Omental fat pad (tissue), 4 donors: Measurements from ENCODE around the gene SERPINA9. TPM values are rescaled to one million over a fixed set of nuclear protein-coding genes. Genes with fewer than 3 reads are reported as not detected.

Source experiments
- ATAC-seq: fragments of 150-250 bp; one replicate; pipeline ENCODE4 v1.9.1; 2016; ENCODE audit warnings: mild to moderate bottlenecking, moderate library complexity; ENCODE audit not compliant: low FRiP score
- DNase-seq: peaks from one replicate; pipeline ENCODE4 v3.0.0-alpha.2; 2019; ENCODE audit warnings: low spot score
- CTCF ChIP-seq, 3 donors: fragments of 450-650 bp; IDR thresholded peaks; one replicate each; pipeline ENCODE4 v1.5.1; 2016 to 2017; ENCODE audit warnings: antibody characterized with exemption in 3 of 3, mild to moderate bottlenecking in 3 of 3, moderate library complexity in 2 of 3
- total RNA-seq, 4 donors: library from RNA; depleted of rRNA; stranded (reverse); fragments of >200 nt; gene quantifications; one replicate each; pipeline ENCODE4 v1.1.0, GENCODE V29; 2016

The SERPINA9 gene
- total RNA-seq, 4 donors from 2014 or later = not detected

- DNase-seq = no peak
- TF ChIP-seq CTCF (IDR thresholded peaks at IDR 0.05) = no peak
- no peak for ATAC-seq
Measured at GRCh38 chr14:94462763-94463572, 13.0 kb downstream of the SERPINA9 start.

GRCh38 chr14:94462219-94462551, 13.8 kb downstream of the SERPINA9 start:
- DNase-seq (no peak), ATAC-seq (no peak)
- TF ChIP-seq CTCF (IDR thresholded peaks at IDR 0.05) = no peak

- TF ChIP-seq CTCF (IDR thresholded peaks at IDR 0.05) = no peak
- DNase-seq (no peak), ATAC-seq (no peak)
Measured at GRCh38 chr14:94461526-94462218, 14.3 kb downstream of the SERPINA9 start.

GRCh38 chr14:94460631-94461416, 15.2 kb downstream of the SERPINA9 start:
- no peak for ATAC-seq
- TF ChIP-seq CTCF (IDR thresholded peaks at IDR 0.05) = no peak
- no peak for DNase-seq

GRCh38 chr14:94458558-94459205, 17.3 kb downstream of the SERPINA9 start:
- ATAC-seq (no peak), DNase-seq (no peak)
- TF ChIP-seq CTCF (IDR thresholded peaks at IDR 0.05) = no peak

- ATAC-seq (no peak), DNase-seq (no peak)
- TF ChIP-seq CTCF (IDR thresholded peaks at IDR 0.05) = no peak
Measured at GRCh38 chr14:94458096-94458495, 17.9 kb downstream of the SERPINA9 start.
